Activated CD8-positive, alpha-beta memory T cell treated with anti-CD3 and anti-CD28 coated beads for 36 hours (primary cell): ENCODE data around the gene COX19. TPM values are rescaled to one million over a fixed set of nuclear protein-coding genes. Genes with fewer than 3 reads are reported as not detected.
"Not testable (repeated sequence)": the region's sequence is repeated elsewhere in the genome, so short reads cannot be mapped to it uniquely, and the experiment has no call there.

ENCODE experiments used
- CTCF ChIA-PET: fragments of 350-600 bp; sonication (Branson Sonifier 250); formaldehyde crosslinking; loops from one replicate; lab custom pipeline; 2021; ENCODE audit warnings: antibody characterized with exemption; lab: Charles Lee
- POLR2A ChIA-PET: fragments of 350-600 bp; sonication (Branson Sonifier 250); formaldehyde crosslinking; loops from one replicate; lab custom pipeline; 2021; ENCODE audit warnings: antibody characterized with exemption; lab: Charles Lee
- total RNA-seq, 2 experiments: library from RNA; stranded (reverse); gene quantifications; one replicate each; pipeline ENCODE4 v1.2.3, GENCODE V29; 2021

Gene COX19
- total RNA-seq, 2 experiments from 2014 or later: 18.2 to 20.3 TPM

GRCh38 chr7:957418-958220, 17.7 kb downstream of the COX19 start:
- CTCF ChIA-PET: interaction anchor here (1.2 to 2.8 kb wide), 2 partner anchors 49 to 108 kb away, joined by 3 to 15 read pairs; no protein-coding TSS in a partner anchor
- POLR2A ChIA-PET: no interaction called here

- ChIA-PET POLR2A (interaction anchor here (0.6 kb wide), 1 partner anchor 34 kb away, joined by 5 read pairs; no protein-coding TSS in a partner anchor), CTCF (interaction anchor here (0.7 to 2.8 kb wide), 6 partner anchors 10 to 634 kb away, joined by 3 to 15 read pairs (median 4); no protein-coding TSS in a partner anchor)
These were observed 19.3 kb downstream of the COX19 start for GRCh38 chr7:956031-956430.

- ChIA-PET POLR2A (interaction anchor here (2.0 kb wide), 1 partner anchor 44 kb away, joined by 5 read pairs; no protein-coding TSS in a partner anchor), CTCF (interaction anchor here (0.5 to 1.0 kb wide), 4 partner anchors 13 to 140 kb away, joined by 3 to 4 read pairs (median 3); no protein-coding TSS in a partner anchor)
These were observed 20.8 kb downstream of the COX19 start, which contains the start of gene ADAP1 for GRCh38 chr7:954330-955238. Gene ADAP1, minus strand, starts transcription at chr7:954680. Its CDS starts 203 bp downstream, at chr7:954477.

GRCh38 chr7:953547-954327, 21.6 kb downstream of the COX19 start:
- POLR2A ChIA-PET: interaction anchor here (2.0 kb wide), 1 partner anchor 43 kb away, joined by 5 read pairs; no protein-coding TSS in a partner anchor

DNA sequence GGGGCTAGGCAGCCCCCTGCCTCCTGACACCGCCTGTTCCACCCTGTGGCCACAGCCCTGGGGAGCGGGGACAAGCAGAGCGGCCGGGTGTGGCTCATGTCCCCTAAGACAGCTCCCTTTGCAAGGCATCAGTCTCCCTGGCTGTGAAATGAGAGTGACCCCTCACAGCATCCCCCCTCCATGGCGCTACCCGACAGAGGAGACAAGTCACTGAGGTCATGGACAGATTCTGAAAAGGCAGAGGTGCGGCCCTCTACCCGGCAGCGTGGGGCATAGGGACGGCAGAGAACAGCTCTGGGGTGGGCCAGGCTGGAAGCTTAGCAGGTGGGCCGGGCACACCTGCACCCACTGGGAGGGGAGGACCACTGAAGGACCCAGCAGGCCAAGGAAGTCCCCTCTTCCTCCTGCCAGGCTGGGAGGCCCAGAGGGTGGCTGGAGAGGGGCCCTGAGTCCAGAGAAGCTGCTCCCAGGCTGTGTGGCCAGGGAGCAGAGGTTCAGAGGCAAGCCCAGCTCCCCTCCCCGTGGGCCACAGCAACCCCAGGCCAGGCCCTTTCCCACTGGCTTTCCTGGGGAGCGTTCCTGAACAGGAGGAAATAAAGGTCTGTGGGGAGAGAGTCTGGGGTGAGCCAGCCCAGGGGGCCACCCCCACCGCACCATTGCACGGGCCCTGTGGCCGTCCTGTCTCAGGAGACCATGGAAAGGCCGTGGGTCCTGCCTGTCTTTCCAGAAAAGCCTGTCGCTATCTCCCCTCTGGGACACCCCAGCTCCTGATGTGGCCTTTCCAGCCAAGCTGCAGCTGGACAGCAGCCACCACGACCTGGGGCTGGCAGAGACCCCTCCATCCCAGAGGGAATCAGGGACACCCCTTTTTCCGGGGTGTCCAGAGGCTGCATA, 22.6 kb downstream of the COX19 start:
- CTCF ChIA-PET: interaction anchor here (0.8 to 1.5 kb wide), 5 partner anchors 14 to 73 kb away, joined by 3 to 5 read pairs (median 4); no protein-coding TSS in a partner anchor
- POLR2A ChIA-PET: interaction anchor here (0.6 to 2.0 kb wide), 4 partner anchors 23 to 42 kb away, joined by 3 to 5 read pairs (median 4); no protein-coding TSS in a partner anchor

More at GRCh38 chr7:953547-954327, 21.6 kb downstream of the COX19 start:
- CTCF ChIA-PET: interaction anchor here (0.5 to 1.2 kb wide), 4 partner anchors 15 to 139 kb away, joined by 3 to 5 read pairs (median 4); no protein-coding TSS in a partner anchor

GRCh38 chr7:951881-952547, 23.3 kb downstream of the COX19 start:
- POLR2A ChIA-PET: interaction anchor here (0.6 to 1.2 kb wide), 4 partner anchors 22 to 29 kb away, joined by 3 to 4 read pairs (median 3); no protein-coding TSS in a partner anchor

DNA sequence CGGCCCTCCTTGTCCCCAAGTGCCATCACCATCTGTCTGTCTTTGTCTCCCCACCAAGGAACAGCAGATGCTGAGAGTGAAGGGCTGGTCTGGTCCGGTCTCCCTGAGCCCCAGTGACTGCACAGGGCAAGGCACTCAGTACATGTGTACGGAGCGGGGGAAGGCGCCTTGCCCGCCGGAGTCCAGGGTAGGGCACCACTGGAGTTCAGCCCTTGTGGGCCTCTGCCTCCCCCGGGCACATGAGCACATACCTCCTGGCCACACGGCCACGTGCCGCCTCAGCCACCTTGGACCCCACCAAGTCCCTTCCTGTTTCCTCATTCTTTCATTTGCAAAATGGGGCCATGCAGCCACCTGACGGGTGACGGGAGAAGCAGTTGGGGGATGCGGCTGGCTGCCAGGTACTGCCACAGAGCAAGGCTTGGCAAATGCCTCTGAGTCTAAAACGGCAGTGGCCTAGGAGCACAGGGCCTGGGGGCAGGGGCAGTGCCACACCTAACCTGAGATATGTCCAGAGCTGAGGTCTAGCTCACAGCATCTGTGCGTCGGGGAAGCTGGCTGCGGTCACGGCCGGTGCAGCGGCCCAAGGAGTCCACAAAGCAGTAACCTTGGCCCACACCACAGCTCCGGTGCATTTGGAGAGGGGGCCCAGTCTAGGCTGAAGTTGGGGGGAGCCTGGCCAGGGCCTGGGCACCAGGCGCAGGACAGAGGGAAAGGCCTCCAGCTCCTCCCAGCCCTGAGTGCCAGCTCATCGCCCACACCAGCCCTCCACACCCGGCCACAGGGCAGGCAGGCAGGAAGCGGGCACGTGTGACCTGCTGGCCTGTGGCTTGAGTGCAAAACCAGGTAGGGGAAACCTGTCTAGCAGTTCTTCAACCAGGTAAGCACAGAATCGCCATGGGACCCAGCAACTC, 26.1 kb downstream of the COX19 start:
- POLR2A ChIA-PET: interaction anchor here (0.6 to 1.0 kb wide), 2 partner anchors 26 to 28 kb away, joined by 3 to 9 read pairs; no protein-coding TSS in a partner anchor
- CTCF ChIA-PET: no interaction called here

More at GRCh38 chr7:951881-952547, 23.3 kb downstream of the COX19 start:
- CTCF ChIA-PET: interaction anchor here (1.0 to 1.5 kb wide), 3 partner anchors 22 to 44 kb away, joined by 3 to 4 read pairs (median 4); no protein-coding TSS in a partner anchor

DNA sequence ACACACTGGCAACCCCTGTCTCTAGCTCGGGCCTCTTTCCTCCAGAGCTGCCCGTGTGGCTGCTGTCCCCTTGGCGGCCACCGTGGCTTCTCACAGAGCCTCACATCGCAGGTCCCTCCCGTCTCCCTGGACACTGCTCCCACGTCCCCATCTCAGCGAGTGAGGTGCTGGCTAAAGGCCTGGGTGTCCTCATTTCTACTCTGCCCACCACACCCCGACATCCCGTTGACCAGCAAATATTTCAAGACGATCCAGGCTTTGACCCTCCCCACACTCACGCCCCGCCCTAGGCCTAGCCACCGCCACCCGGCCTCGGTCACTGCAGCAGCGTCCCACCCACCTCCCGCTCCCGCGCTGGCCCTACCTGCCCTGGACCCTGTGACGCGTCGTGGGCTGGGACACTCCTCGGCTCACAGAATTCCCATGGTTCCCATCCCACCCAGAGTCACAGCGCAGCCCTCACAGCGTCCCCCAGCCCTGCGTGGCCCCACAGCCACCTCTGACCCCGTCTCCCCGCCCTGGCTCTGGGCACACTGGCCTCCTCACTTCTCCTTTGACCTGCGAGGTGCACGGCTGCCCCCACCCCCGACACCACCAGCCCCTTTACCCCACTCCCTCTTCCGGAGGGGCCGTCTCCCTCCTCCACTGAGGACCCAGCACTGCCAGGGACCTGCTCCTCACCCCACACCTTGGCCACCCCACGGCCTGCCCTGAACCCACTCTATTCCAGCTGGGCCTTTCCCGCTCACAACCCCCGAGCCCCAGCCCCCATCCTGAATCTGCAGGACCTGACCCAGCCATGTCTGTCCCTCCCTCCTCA, 27.7 kb downstream of the COX19 start:
- ChIA-PET CTCF (no interaction called here), POLR2A (no interaction called here)

GRCh38 chr7:946256-946996, 28.9 kb downstream of the COX19 start:
- ChIA-PET CTCF (interaction anchor here (0.7 kb wide), 1 partner anchor 44 kb away, joined by 4 read pairs; no protein-coding TSS in a partner anchor), POLR2A (no interaction called here)

DNA sequence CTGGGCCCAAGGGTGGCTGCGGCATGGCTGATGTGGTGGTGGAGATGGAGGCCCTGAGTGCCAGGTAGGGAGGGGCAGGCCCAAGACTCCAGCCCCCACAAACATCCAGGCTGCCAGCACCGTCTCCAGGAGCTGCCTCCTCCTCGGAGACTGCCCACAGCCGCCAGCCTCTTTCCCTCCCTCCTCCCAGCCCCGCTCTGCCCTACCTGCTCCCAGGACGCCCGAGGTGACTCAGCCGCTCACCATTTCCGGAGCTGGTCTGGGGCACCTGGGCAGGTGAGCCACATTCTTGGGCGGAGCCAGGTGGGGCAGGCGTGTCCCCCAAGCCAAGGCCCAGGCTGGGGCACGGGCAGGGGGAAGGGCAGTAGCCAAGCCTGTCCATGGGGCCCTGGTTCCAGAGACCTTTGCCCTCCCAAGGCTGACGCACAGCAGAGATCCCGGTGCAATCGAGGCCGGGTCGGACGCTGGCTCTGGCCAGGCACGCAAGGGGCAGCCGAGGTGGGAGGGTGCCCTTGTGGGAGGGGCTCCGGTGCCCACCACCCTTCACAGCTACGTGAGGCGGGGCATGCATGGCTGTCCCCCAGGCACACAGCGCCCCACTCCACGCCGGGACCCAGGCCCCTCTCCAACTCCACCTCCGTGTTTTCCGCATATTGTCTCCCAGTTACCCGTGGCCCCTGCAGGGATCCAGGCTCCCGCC, 29.6 kb downstream of the COX19 start:
- POLR2A ChIA-PET: no interaction called here
- CTCF ChIA-PET: interaction anchor here (0.9 kb wide), 1 partner anchor 16 kb away, joined by 3 read pairs; no protein-coding TSS in a partner anchor

DNA sequence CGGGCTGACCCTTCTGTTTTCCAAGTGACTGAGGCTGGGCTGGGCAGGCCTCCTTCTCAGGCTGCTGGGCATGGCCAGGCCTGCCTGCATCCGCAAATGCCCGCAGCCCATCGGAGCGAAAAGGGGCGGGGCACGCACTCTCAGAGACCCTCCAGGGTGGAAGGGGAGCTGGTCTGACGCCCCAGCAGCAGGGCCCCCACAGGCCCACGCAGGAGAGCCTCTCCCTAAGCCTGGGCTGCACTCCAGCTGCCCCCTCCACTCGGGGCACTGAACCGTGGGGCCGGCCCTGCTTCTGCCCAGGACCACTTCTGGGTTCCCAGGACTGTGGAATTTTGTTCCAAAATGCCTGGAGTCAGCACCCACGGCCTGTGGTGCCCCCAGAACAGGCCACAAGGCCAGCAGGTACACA, 30.2 kb downstream of the COX19 start:
- ChIA-PET CTCF (interaction anchor here (0.9 kb wide), 1 partner anchor 15 kb away, joined by 3 read pairs; no protein-coding TSS in a partner anchor), POLR2A (no interaction called here)

GRCh38 chr7:944744-945143, 30.6 kb downstream of the COX19 start:
- ChIA-PET CTCF (no interaction called here), POLR2A (no interaction called here)

- POLR2A ChIA-PET, CTCF ChIA-PET: not testable (repeated sequence)
These were observed 31.6 kb downstream of the COX19 start for GRCh38 chr7:943793-944192.
